Epidermal melanocyte (primary cell): Measurements from ENCODE around the gene BAZ2B.
"Not testable (repeated sequence)": the region's sequence is repeated elsewhere in the genome, so short reads cannot be mapped to it uniquely, and the experiment has no call there.

Source experiments
- DNase-seq: peaks from one replicate; pipeline ENCODE4 v3.0.0; 2011; ENCODE audit warnings: low spot score; ENCODE audit not compliant: insufficient read length

The BAZ2B gene

DNA sequence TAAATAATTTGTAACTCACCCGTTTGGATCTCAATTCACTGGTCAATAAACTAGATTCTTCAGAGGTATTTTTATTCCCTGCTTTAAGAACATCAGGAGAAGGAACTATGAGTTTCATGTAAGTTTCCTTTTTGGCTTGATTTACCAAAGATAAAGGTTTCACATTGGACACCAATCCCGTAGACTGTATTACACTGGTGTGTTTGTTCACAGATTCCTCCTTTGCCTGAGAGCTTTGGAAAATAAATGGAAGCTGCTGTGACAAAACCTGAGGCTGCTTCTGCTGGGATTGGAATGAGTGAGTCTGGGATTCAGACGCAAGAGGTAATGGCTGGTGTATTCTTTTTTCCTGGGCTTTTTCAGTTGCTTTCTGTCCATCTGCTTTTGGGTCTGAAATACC lies 178.1 kb downstream of the BAZ2B start:
- DNase-seq: no peak

DNA sequence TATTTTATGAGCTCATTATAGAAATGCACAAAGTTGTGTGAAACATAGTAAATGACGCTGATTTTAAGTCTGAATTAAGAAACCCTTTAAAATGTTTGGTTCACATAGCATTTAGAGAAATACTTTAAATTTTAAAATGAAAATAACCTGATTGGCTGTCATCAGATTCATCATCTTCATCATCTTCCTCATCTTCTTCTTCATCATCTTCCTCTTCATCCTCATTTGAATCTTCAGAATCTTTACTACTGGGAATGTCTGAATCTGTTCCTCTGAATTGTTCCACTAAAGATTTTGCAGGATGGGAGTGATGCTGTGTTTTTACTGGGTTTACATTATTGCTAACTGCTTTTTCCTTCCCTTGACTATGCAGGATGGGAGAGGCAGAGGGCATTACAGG lies 183.7 kb downstream of the BAZ2B start:
- no peak for DNase-seq

DNA sequence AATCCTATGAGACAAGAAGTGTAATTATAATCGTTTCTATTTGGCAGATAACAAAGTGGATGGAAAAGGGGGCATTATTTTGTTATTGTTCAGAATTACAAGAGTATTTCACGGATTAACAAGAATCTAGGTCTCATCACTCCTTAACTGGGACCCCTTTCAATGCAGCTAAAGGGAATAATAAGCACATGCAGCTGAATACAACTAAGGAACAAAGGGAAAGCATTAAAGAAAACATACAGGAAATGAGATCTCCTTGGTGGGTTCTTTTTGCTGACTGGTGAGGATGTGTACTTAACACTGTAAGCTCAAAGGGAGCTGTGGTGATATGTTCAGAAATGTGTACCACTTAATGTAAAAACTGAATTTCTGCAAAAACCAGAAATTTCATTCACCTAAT lies 189.3 kb downstream of the BAZ2B start:
- no peak for DNase-seq

DNA sequence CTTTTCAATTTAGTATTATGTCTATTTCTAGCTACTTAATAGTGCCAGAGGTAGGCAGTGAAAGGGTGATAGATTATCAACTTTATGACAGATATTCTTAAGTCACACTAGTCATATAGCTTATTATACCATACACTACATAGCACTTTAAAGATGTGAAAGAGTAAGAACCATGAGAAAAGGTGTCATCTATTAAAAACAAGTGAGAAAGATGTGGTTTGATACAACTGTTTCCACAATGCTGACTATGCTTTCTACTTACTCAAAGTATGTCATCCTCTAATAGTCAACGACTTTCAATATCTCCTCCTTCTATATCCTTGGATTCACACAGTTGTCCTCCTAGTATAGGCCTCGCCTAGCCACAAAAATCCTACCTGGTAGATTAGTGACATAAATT lies 196.9 kb downstream of the BAZ2B start:
- no peak for DNase-seq

DNA sequence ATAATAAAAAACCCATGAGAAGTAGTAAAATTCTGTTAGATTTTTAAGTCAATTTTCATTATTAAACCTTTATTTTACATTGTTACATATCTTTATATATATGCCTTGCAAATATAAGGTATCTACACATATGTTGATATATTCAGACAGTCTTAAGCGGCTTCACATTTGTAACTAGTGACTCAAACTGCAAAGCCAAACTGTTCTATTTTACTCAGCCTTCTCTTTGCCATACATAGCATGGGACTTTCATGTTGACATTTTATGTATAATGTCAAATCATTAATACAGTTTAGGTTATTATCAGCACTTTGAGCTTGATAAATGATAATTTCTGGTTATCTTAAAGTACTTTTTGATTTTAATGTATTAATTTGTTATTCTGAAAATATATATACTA lies 204.9 kb downstream of the BAZ2B start:
- DNase-seq: no peak

DNA sequence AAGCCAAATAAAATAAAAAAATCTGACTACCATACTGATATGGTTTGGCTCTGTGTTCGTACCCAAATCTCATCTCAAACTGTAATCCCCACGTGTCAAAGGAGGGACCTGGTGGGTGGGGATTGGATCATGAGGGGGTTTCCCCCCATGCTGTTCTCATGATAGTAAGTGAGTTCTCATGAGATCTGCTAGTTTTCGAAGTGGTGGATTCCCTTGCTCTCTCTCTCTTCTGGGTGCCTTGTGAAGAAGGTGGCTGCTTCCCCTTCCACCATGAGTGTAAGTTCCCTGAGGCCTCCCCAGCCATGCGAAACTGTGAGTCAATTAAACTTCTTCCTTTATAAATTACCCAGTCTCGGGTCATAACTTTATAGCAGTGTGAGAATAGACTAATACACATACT lies 206.1 kb downstream of the BAZ2B start:
- DNase-seq: no peak

DNA sequence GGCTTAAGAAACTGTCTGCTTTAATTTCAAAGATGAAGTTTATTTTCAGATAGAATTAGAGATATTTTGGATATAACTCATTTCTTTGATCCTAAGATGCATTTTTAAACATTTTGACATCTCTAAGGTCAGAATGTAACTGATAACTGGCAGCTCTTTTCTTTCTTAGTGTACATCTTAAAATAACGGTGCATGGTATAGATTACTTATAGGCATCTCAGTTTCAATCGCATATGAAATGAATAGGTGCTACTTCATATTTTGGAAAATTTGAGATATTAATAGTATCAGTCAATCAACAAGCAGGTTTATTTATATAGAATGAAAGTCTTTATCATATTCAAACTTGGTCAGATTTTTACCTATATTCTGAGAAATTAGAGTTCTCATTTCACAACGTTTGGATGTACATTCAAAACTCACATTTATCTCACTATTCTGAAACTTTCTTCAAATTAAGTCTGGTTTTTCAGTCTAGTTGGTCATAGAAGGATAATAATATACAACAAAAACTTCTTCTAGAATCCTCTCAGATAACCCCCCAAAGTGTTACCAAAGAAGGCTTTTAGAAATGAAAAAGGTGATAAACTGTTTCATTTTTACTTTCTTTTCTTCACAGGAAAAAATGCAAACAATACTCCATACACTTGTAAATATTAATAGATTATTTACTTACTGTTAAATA lies 207.1 kb downstream of the BAZ2B start:
- DNase-seq: no peak

DNA sequence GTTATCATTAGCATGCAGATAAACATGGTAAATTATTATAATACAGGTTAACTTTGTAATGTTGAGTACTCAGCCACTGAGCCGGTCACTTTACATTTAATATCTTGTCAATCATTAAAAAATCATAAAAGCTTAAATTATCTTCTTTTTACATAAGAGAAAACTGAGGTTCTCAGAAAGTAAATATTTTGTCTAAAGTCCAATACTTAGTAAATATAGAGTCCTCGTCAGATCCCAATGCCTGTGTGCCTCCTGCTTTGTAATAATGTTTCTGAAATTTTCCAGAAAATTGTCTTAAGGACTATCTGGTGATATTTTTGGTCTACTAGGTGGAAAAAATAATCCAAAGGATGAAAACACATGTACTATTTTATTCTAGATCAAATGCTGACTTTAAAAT lies 213.6 kb downstream of the BAZ2B start:
- DNase-seq: no peak

DNA sequence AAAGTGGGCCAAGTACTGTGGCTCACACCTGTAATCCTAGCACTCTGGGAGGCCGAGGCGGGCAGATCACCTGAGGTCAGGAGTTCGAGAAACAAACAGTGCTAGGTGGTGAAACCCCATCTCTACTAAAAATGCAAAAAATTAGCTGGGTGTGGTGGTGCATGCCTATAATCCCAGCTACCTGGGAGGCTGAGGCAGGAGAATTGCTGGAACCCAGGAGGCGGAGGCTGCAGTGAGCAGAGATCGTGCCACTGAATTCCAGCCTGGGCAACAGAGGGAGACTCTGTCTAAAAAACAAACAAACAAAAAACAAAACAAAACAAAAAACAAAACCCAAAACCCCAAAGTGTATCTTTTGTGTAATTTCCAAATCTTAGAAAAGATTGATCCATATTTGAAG lies 214.2 kb downstream of the BAZ2B start:
- not testable (repeated sequence) for DNase-seq

DNA sequence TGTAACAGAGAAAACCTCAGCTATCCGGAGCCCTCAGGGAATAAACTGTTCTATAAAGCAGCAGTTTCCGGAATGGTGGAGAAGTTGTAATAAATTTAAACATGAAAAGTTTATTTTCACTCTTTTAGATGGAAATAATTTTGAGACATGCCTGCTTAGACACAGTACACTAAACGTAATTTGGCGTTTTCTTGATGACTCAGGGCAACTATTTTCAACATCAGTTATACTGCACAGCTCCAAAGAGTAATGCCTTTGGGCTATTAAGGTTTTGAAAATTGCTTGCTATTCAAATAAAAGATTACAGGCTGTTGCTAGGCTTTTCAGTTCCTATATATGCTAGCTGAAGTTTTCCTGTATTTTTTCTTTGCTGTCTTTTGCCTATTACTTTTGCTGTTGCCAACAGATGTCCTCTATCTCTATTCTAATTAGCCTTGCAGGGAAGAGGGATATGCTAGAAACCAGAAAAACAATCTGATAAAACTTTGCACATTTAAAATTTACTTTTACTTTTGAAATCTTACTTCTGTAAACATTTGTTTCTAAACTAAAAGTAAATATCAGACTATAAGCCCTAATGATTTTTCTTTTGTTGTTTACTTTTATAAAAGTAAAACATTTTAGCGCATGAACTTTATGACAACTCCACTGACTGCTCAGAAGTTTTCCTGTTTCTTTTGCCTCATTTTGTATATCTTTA lies 216.5 kb downstream of the BAZ2B start:
- no peak for DNase-seq

DNA sequence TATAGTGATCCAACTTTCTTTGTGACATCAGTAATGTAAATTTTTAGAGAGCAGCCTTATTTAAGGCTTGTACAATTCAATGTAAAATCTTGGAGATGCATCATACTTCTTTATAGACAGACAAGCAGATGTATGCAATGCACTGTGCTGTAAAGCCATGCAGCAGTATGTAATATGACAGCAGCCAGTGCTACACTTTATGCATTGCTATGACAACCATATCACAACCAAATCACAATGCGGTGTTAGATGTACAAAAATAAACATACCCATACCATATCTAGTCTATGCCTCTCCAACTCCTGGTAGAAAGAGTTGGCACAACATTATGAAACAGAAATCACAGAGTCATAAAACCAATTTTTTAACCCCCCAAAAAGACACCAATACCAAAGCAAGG lies 219.5 kb downstream of the BAZ2B start:
- DNase-seq: no peak

DNA sequence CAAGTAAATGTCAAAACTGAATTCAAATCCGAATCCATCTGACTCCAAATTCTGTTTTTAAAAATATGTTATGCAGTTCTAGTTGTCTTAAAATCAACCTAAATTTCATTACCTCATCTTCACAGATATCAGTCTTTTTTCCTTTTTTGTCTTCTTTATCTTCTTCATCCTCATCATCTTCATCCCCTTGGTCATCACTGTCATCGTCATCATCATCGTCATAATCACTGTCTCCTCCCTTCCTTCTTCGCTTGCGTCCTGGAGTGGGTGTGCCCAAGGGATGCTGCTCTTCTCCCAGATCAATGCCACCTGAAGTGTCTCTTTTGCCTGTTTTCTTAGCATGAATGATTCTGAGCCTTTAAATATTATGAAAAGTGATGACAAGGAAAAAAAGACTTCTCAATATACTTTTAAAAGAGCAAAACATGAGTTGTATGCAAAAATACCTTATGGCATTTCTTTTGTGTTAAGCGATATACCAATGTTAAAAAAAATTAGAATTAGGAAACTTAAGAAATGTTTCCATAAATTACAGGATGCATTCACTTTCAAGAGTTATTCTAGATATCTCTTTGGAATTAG lies 233.8 kb downstream of the BAZ2B start:
- no peak for DNase-seq

DNA sequence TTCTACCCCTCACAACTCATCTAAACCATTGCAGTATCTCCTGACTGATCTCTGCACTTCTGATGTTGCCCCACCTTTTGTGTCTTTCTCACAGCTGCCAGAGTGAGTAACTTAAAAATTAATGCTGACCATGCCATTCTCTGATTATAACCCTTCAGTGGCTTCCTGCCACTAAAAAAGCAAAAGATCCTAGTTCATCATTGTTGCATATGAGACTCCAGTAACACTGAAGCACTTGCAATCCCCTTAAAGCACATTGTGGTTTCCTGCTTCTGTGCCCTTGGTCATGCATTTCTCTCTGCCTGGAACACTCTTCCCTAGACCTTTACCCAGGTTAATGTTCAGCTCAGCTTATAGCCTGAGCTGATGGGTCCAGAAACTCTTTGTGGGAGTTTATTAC lies 234.8 kb downstream of the BAZ2B start:
- DNase-seq: no peak

DNA sequence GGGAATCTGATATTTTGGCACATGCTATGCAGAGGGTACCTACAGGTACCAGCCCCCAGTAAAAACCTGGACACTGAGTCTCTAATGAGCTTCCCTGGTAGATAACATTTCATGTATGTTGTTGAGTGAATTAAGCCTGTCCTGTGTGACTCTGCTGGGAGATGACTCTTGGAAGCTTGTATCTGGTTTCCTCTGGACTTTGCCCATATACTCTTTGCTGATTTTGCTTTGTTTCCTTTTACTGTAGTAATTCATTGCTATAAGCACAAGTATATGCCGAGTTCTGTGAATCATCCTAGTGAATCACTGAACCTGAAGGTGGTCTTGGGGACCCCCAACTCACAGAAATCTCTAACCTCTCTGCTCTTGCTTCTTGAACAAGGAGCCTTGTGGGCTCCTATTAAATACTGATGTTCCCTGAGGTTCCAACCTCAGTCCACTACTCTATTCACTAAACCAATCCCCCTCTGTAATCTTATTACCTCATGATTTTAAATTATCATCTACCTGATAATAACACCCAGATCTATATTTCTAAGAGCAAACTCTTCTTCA lies 235.6 kb downstream of the BAZ2B start:
- DNase-seq: no peak

DNA sequence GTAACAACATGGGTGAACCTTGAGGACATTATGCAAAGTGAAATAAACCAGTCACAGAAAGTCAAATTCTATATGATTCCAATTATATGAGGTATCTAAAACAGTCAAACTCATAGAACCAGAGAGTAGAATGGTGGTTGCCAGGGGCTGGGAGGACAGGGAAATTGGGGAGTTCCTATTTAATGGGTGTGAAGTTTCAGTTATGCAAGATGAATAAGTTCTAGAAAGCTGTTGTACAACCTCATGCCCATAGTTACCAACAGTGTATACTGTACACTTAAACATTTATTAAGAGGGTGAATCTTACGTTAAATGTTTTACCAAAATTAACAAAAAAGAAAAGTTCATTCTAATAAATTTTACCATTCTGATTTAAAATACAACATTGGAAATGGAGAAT lies 237.2 kb downstream of the BAZ2B start:
- DNase-seq: no peak

DNA sequence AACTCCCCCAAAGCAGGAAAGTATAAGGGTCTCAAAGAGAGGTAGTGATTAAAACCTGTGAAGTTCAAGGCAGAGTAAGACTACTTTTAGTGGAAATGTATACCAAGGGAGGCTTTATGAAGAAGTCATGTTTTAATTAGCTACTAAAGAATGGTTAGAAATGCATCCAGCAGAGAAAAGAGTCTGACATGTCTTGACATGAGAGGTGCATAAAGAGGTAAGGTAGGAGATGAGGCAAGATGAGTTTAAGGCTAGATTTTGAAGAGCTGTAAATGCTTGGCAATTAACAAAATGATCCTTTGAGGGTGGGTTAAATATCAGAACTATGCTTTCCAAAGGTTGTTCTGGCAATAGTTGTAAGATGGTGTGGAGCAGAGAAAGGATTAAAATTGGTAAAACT lies 241.1 kb downstream of the BAZ2B start:
- DNase-seq: no peak

DNA sequence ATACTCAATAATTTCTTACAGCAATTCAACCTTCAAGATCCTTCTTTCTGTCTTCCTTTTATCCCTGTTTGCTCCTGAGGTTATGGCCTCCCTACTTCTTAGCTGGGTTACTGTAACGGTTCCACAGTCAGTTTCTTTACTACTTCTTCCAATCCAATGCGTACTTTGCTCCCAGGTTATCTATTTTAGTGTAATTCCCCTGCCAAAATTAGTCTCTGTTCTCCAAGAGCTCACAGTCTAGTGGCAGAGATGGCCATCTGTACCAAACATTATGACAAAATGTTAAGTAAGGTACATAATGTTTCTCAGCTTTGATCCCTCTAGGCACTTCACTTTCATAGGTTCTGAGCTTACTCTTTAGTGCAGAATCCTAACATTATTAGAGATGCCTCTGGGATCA lies 244.8 kb downstream of the BAZ2B start:
- no peak for DNase-seq

DNA sequence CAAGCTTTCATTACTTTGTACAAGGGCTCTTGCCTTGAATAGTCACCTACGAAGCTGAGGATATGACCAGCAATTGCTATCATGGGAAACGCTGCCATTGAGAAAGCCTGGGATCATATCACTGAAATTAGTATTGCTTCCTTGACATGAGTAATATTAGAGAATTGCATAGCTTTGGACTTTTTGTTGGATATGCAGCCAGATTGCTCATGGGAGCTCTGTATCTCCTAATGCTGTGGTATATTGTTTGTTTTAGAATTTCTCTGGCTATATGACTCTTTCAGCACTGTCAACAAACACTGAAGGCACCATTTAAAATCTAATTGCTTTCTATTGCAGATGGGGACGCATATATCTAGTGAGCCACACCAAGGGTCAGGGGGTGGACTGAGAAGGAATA lies 249.8 kb downstream of the BAZ2B start:
- DNase-seq: no peak

DNA sequence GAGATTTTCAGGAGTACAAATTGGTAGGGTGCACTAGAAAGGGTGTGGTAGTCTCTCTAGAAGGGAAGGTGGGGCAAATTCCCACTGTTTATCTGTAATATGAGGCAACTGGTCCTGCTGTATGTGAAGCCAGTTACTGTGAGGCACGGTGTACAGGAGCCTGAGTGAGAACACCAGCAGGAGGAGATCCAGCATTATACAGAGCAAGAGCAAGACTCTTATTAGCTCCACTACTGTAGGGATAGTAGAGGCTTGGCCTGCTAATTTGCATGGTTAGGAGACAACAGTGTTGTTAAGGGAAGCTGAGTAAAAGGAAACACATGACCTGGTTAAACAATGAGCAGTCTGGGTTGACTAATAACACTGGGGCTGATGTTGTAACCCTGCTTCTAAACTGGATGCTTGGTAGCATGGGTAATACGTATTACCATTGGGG lies 253.5 kb downstream of the BAZ2B start:
- no peak for DNase-seq

DNA sequence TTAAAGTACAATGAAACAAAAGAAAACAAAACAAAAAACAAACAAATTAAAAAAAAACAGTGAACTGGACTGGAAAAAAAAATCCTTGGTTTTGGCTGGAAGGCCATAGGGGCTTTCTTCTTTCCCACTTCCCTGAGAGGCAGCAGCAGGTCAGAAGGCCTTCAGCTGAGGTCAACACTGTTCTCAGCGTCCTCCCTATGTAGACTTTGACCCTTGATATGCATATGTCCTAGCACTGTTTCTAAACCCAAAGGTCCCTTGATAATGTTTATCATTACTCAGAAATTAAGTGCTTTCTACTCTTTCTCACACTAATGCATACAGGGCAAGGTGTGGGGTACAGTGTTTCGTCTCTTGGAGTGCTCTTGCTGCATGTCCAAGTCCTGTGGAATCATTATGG lies 254.3 kb downstream of the BAZ2B start:
- no peak for DNase-seq

DNA sequence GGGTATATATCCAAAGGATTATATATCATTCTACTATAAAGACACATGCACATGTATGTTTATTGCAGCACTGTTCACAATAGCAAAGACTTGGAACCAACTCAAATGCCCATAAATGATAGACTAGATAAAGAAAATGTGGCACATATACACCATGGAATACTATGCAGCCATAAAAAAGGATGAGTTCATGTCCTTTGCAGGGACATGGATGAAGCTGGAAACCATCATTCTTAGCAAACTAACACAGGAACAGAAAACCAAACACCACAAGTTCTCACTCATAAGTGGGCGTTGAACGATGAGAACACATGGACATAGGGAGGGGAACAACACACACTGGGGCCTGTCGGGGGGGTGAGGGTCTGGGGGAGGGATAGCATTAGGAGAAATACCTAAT lies 254.7 kb downstream of the BAZ2B start:
- not testable (repeated sequence) for DNase-seq

DNA sequence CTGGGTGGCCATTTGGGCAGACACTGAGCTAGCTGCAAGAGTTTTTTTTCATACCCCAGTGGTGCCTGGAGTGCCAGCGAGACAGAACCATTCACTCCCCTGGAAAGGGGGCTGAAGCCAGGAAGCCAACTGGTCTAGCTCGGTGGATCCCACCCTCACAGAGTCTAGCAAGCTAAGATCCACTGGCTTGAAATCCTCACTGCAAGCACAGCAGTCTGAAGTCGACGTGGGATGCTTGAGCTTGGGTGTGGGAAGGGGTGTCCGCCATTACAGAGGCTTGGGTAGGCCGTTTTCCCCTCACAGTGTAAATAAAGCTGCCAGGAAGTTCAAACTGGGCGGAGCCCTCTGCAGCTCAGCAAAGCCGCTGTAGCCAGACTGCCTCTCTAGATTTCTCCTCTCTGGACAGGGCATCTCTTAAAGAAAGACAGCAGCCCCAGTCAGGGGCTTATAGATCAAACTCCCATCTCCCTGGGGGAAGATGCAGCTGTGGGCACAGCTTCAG lies 260.2 kb downstream of the BAZ2B start:
- DNase-seq: no peak
